Measurements from ENCODE around the gene DDOST.

DDOST gene

DNA sequence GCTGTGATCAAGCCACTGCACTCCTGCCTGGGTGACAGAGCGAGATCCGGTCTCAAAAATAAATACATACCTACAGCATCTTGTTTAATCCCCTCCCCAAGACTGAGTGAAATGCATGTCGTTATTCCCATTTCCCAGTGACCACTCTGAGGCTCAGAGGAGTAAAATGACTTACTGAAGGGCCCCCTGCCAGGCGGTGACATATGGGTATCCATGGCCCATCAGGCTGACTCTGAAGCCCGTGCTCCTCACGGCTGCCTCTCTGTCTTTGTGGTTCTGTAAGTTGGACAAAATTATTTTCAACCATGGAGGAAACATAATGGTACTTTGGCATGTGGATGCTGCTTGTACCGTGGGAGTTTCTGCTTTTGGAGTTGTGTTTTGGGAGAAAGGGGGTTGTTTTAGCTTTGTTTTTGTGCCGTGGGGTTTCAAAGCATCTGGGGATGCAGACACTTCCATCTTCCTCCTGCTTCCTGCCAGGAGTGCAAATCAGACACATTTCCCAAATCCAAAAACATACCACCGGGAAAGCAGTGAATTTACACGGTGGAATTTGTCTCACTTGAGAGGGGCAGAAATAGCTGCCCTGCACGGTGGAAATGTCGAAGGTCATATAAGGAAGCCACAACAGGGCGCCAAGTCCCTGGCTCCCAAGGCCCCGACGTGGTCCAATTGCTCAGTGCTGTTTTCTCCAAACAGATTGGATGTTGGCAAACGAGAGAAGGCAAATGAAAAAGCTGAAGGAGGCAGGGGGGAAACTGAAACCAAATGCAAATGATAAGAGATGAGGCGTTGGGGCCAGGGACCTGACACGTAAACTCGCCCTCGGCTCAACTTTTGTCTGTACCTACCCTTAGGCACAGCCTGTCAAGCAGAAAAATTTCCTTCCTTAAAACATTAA, 45.0 kb downstream of the DDOST start:
- TF ChIP-seq REST (IDR thresholded peaks at IDR 0.05; ENCODE audit: low read depth) = no peak
- no peak for TF ChIP-seq CEBPB (IDR thresholded peaks at IDR 0.05)
- TF ChIP-seq EP300 (IDR thresholded peaks at IDR 0.05; ENCODE audit: borderline replicate concordance) = no peak
- TF ChIP-seq, protein P1, sequence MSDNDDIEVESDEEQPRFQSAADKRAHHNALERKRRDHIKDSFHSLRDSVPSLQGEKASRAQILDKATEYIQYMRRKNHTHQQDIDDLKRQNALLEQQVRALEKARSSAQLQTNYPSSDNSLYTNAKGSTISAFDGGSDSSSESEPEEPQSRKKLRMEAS (IDR thresholded peaks at IDR 0.05) = no peak
- TF ChIP-seq CREB1 (IDR thresholded peaks at IDR 0.05; ENCODE audit: low read depth) = no peak
- no peak for TF ChIP-seq RAD21 (IDR thresholded peaks at IDR 0.05; ENCODE audit: low read depth)
- TF ChIP-seq YY1 (IDR thresholded peaks at IDR 0.05; ENCODE audit: low read depth) = no peak
- TF ChIP-seq, protein P2, sequence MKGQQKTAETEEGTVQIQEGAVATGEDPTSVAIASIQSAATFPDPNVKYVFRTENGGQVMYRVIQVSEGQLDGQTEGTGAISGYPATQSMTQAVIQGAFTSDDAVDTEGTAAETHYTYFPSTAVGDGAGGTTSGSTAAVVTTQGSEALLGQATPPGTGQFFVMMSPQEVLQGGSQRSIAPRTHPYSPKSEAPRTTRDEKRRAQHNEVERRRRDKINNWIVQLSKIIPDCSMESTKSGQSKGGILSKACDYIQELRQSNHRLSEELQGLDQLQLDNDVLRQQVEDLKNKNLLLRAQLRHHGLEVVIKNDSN (IDR thresholded peaks at IDR 0.05) = no peak
- no peak for TF ChIP-seq FOXM1 (IDR thresholded peaks at IDR 0.05; ENCODE audit: borderline replicate concordance, low read depth)
- no peak for TF ChIP-seq TAF1 (IDR thresholded peaks at IDR 0.05; ENCODE audit: low read depth)
- no peak for TF ChIP-seq TEAD4 (IDR thresholded peaks at IDR 0.05)
- no peak for TF ChIP-seq ZBTB7A (IDR thresholded peaks at IDR 0.05; ENCODE audit: low read depth)
- no peak for TF ChIP-seq TCF12 (IDR thresholded peaks at IDR 0.05; ENCODE audit: low read depth)
- no peak for TF ChIP-seq EGR1 (IDR thresholded peaks at IDR 0.05)

DNA sequence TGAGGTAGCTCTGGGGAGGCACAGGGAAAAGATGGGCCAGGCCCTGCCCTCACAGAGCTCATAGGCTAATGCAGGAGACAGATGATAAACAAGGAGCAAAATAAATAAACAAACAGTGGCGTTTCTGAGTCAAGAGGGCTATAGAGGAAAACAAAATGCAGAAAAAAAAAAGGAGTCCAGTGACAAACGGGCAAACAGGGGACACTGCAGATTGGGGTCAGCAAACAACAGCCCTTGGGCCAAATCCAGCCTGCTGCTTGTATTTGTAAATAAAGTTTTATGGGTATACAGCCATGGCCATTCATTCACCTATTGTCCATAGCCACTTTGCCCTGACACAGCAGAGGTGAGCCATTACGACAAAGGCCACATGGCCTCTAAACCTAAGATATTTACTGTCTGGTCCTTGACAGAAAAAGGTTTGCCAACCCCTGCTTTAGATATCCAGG, 47.0 kb downstream of the DDOST start:
- TF ChIP-seq REST (IDR thresholded peaks at IDR 0.05; ENCODE audit: low read depth) (no peak), EP300 (IDR thresholded peaks at IDR 0.05; ENCODE audit: borderline replicate concordance) (no peak), NFIC (IDR thresholded peaks at IDR 0.05) (no peak), CREB1 (IDR thresholded peaks at IDR 0.05; ENCODE audit: low read depth) (no peak), CEBPB (IDR thresholded peaks at IDR 0.05) (no peak), ZBTB7A (IDR thresholded peaks at IDR 0.05; ENCODE audit: low read depth) (0 out of 2 replicates have a peak, but pooled peaks have one; percentile 42), RAD21 (IDR thresholded peaks at IDR 0.05; ENCODE audit: low read depth) (0 out of 2 replicates have a peak, but pooled peaks have one; percentile 1)

- TF ChIP-seq NFIC (IDR thresholded peaks at IDR 0.05) = no peak
- no peak for TF ChIP-seq CREB1 (IDR thresholded peaks at IDR 0.05; ENCODE audit: low read depth)
- TF ChIP-seq, protein P2 (IDR thresholded peaks at IDR 0.05) = no peak
- TF ChIP-seq, protein P1 (IDR thresholded peaks at IDR 0.05) = no peak
- TF ChIP-seq ZBTB7A (IDR thresholded peaks at IDR 0.05; ENCODE audit: low read depth) = no peak
- TF ChIP-seq TAF1 (IDR thresholded peaks at IDR 0.05; ENCODE audit: low read depth) = no peak
- no peak for TF ChIP-seq CEBPB (IDR thresholded peaks at IDR 0.05)
- TF ChIP-seq YY1 (IDR thresholded peaks at IDR 0.05; ENCODE audit: low read depth) = no peak
These were observed 48.9 kb downstream of the DDOST start for GRCh38 chr1:20612221-20612746.

DNA sequence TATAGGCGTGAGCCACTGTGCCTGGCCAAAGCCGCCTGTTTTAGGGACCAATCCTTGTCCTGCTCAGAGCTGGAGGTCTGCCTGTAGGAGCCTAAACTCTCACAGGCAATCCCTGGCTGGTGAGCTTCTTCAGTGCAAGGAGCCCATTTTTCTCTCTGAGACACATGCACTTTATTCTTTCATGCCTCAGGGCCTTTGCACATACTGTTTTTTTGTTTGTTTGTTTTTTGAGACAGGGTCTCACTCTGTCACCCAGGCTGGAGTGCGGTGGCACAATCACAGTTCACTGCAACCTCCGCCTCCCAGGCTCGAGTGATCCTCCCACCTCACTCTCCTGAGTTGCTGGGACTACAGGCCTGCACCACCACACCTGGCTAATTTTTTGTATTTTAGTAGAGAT, 49.5 kb downstream of the DDOST start:
- TF ChIP-seq, protein P2 (IDR thresholded peaks at IDR 0.05) = no peak
- no peak for TF ChIP-seq YY1 (IDR thresholded peaks at IDR 0.05; ENCODE audit: low read depth)
- no peak for TF ChIP-seq TEAD4 (IDR thresholded peaks at IDR 0.05)
- TF ChIP-seq, protein P1 (IDR thresholded peaks at IDR 0.05) = no peak
- no peak for TF ChIP-seq TAF1 (IDR thresholded peaks at IDR 0.05; ENCODE audit: low read depth)
- no peak for TF ChIP-seq CREB1 (IDR thresholded peaks at IDR 0.05; ENCODE audit: low read depth)
- no peak for TF ChIP-seq RAD21 (IDR thresholded peaks at IDR 0.05; ENCODE audit: low read depth)
- no peak for TF ChIP-seq EGR1 (IDR thresholded peaks at IDR 0.05)
- TF ChIP-seq EP300 (IDR thresholded peaks at IDR 0.05; ENCODE audit: borderline replicate concordance) = no peak
- TF ChIP-seq FOXM1 (IDR thresholded peaks at IDR 0.05; ENCODE audit: borderline replicate concordance, low read depth) = no peak
- no peak for TF ChIP-seq REST (IDR thresholded peaks at IDR 0.05; ENCODE audit: low read depth)
- TF ChIP-seq TCF12 (IDR thresholded peaks at IDR 0.05; ENCODE audit: low read depth) = no peak
- no peak for TF ChIP-seq ZBTB7A (IDR thresholded peaks at IDR 0.05; ENCODE audit: low read depth)
- TF ChIP-seq NFIC (IDR thresholded peaks at IDR 0.05) = no peak
- no peak for TF ChIP-seq CEBPB (IDR thresholded peaks at IDR 0.05)

Data from Ishikawa (cell line).